MM.1S (cell line): ENCODE data around the gene ODAD4.

ENCODE experiments used
- DNase-seq: peaks from one replicate; pipeline ENCODE4 v3.0.0-alpha.2; 2015
- H2AFZ ChIP-seq: fragments of 300-600 bp; sonication (generic); 2 replicates; pipeline ENCODE4 v1.6.0; 2016; ENCODE audit warnings: antibody characterized with exemption, low read length
- H3F3A ChIP-seq: fragments of 300-600 bp; sonication (generic); 2 replicates; pipeline ENCODE4 v1.6.1; 2016; ENCODE audit warnings: mild to moderate bottlenecking, antibody characterized with exemption, low read length, moderate library complexity, mixed read lengths; ENCODE audit not compliant: insufficient read depth
- H3K27ac ChIP-seq: fragments of 300-600 bp; sonication (generic); 2 replicates; pipeline ENCODE4 v1.5.1; 2016; ENCODE audit warnings: mild to moderate bottlenecking, low read length
- H3K27me3 ChIP-seq: fragments of 300-600 bp; sonication (generic); replicated peaks from 2 replicates; pipeline ENCODE4 v1.6.0; 2016; ENCODE audit warnings: low read length; ENCODE audit not compliant: insufficient read depth
- H3K36me3 ChIP-seq: fragments of 300-600 bp; sonication (generic); replicated peaks from 2 replicates; pipeline ENCODE4 v1.6.1; 2016; ENCODE audit warnings: mild to moderate bottlenecking, low read length, mixed read lengths; ENCODE audit not compliant: insufficient read depth
- H3K4me1 ChIP-seq: fragments of 300-600 bp; sonication (generic); 2 replicates; pipeline ENCODE4 v1.6.1; 2016; ENCODE audit warnings: low read length, mixed read lengths
- H3K4me2 ChIP-seq: fragments of 300-600 bp; sonication (generic); 2 replicates; pipeline ENCODE4 v1.6.0; 2016; ENCODE audit warnings: low read depth, low read length
- H3K4me3 ChIP-seq: fragments of 300-600 bp; sonication (generic); 2 replicates; pipeline ENCODE4 v1.5.1; 2016; ENCODE audit warnings: low read length, mixed read lengths
- H3K79me2 ChIP-seq: fragments of 300-600 bp; sonication (generic); 2 replicates; pipeline ENCODE4 v1.6.1; 2016; ENCODE audit warnings: mixed run types, low read length, mixed read lengths
- H3K9ac ChIP-seq: fragments of 300-600 bp; sonication (generic); 2 replicates; pipeline ENCODE4 v1.6.1; 2016; ENCODE audit warnings: low read length, mixed read lengths
- H3K9me2 ChIP-seq: fragments of 300-600 bp; sonication (generic); replicated peaks from 2 replicates; pipeline ENCODE4 v1.6.1; 2016; ENCODE audit warnings: mild to moderate bottlenecking, low read length, mixed read lengths; ENCODE audit not compliant: insufficient read depth
- H3K9me3 ChIP-seq: fragments of 300-600 bp; sonication (generic); replicated peaks from 2 replicates; pipeline ENCODE4 v1.6.1; 2016; ENCODE audit warnings: mild to moderate bottlenecking, low read length, mixed read lengths; ENCODE audit not compliant: insufficient read depth
- H4K20me1 ChIP-seq: fragments of 300-600 bp; sonication (generic); 2 replicates; pipeline ENCODE4 v1.6.1; 2016; ENCODE audit warnings: mild to moderate bottlenecking, low read length, moderate library complexity, mixed read lengths; ENCODE audit not compliant: insufficient read depth
- EZH2 ChIP-seq: fragments of 300-600 bp; sonication (generic); optimal IDR thresholded peaks from 2 replicates; pipeline ENCODE3; 2017; ENCODE audit warnings: low read depth, mild to moderate bottlenecking, antibody characterized with exemption, low read length, mixed read lengths
- EZH2phosphoT487 ChIP-seq: fragments of 300-600 bp; sonication (generic); IDR thresholded peaks from 2 replicates; pipeline ENCODE4 v1.6.1; 2018; ENCODE audit warnings: antibody characterized with exemption, low read length
- TF ChIP-seq, protein P1 (sequence below): fragments of 300-600 bp; sonication (generic); IDR thresholded peaks from 2 replicates; pipeline ENCODE4 v1.5.1; 2016; ENCODE audit warnings: antibody characterized with exemption, low read length, mixed read lengths

The ODAD4 gene

DNA sequence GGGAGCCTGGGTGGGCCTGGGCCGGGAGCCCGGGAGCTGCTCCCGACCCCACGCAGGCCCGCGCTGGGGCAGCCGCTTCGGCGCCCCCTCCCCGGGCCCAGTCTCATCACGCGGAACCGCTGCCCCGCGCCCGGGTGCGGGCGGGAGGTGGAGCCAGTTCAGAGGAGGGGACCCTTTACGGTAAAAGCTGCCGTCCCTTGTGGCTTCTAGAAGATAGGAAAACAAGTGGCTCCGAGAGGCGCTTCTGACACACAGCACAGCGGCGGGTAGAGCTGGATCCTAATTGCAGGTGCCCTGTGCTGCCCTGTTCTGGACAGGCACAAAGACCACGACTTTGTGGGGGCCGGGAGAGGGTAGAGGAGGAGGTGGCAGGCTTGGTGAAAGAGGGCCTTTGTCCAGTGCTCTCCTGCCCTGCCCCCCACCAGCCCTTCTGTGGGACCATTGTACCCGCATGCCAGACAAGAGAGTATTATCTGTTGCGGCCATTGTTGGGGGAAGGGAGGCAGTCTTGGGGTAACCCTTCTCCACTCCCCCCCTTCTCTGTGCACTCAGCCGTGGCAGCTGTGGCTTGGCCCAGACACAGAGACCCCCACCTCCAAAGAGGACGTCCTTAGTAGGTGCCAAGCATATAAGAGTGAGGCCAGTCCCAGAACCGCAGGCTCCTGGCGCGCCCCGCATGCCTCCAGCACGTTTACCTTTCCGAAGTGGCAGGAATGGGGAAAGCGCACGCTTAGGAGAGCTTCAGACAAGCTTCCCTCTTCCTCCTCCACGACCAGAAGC, 36.9 kb downstream of the ODAD4 start:
- peak; percentile 34 for DNase-seq
- 0 out of 2 replicates have a peak, but pooled peaks cover 4% of the 10 kb centered on the region for H3K36me3 ChIP-seq
- H4K20me1 ChIP-seq = no peaks in the 10 kb centered on the region
- peaks cover 54% of the 10 kb centered on the region for H3K79me2 ChIP-seq
- H3K9me3 ChIP-seq = no peaks in the 10 kb centered on the region
- H3K9ac ChIP-seq = peak overlapping the region; percentile 85
- H3K4me2 ChIP-seq = peak overlapping the region; percentile 90
- H3K4me3 ChIP-seq = peak overlapping the region; percentile 82
- H3F3A ChIP-seq = peaks cover 16% of the 10 kb centered on the region
- TF ChIP-seq, protein P1, sequence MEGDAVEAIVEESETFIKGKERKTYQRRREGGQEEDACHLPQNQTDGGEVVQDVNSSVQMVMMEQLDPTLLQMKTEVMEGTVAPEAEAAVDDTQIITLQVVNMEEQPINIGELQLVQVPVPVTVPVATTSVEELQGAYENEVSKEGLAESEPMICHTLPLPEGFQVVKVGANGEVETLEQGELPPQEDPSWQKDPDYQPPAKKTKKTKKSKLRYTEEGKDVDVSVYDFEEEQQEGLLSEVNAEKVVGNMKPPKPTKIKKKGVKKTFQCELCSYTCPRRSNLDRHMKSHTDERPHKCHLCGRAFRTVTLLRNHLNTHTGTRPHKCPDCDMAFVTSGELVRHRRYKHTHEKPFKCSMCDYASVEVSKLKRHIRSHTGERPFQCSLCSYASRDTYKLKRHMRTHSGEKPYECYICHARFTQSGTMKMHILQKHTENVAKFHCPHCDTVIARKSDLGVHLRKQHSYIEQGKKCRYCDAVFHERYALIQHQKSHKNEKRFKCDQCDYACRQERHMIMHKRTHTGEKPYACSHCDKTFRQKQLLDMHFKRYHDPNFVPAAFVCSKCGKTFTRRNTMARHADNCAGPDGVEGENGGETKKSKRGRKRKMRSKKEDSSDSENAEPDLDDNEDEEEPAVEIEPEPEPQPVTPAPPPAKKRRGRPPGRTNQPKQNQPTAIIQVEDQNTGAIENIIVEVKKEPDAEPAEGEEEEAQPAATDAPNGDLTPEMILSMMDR = no peak
- TF ChIP-seq EZH2 = no peak
- TF ChIP-seq EZH2phosphoT487 = no peak
- peak overlapping the region; percentile 65; the same call in 1 of the 2 replicates for H3K27ac ChIP-seq
- peaks cover 18% of the 10 kb centered on the region for H3K4me1 ChIP-seq
- H2AFZ ChIP-seq = peak overlapping the region; percentile 84
- H3K9me2 ChIP-seq = no peaks in the 10 kb centered on the region
- no peaks in the 10 kb centered on the region for H3K27me3 ChIP-seq

DNA sequence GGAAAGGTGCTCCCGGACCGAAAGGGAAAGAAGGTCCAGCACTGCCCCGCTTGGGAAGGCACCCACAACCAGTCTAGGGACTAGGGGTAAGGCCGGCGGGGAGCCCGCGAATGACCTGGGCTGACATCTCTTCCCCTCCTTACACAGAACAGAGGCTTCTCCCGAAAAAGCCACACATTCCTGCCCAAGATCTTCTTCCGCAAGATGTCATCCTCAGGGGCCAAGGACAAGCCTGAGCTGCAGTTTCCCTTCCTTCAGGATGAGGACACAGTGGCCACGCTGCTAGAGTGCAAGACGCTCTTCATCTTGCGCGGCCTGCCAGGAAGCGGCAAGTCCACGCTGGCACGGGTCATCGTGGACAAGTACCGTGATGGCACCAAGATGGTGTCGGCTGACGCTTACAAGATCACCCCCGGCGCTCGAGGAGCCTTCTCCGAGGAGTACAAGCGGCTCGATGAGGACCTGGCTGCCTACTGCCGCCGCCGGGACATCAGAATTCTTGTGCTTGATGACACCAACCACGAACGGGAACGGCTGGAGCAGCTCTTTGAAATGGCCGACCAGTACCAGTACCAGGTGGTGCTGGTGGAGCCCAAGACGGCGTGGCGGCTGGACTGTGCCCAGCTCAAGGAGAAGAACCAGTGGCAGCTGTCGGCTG, 37.6 kb downstream of the ODAD4 start:
- no peaks in the 10 kb centered on the region for H4K20me1 ChIP-seq

DNA sequence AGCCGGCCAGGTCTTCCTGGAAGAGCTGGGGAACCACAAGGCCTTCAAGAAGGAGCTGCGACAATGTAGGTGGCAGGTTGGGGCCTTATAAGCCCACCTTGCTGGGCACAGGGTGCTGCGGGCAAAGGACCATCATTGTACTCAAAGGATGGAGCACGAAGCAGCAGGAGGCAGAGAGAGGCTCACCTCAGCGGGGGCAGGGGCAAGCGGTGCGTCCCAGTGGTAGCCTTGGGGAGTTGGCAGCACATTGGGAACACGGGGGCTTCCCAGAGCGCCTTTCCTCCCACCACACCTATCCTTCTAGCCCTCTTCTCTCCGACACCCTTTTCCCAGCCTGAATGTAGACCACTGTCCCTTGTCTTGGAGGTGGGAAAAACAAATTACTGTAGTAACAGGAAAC, 38.3 kb downstream of the ODAD4 start:
- no peak for DNase-seq
- Histone ChIP-seq H3K9me3 (no peaks in the 10 kb centered on the region), H3K27ac (no peak overlapping the region), H3K9ac (no peak overlapping the region), H3K4me3 (no peak overlapping the region), H3K27me3 (no peaks in the 10 kb centered on the region), H3K79me2 (peaks cover 68% of the 10 kb centered on the region), H3K4me1 (peaks cover 15% of the 10 kb centered on the region), H3K9me2 (no peaks in the 10 kb centered on the region), H3F3A (peaks cover 16% of the 10 kb centered on the region), H4K20me1 (no peaks in the 10 kb centered on the region), H2AFZ (no peak overlapping the region), H3K4me2 (no peak overlapping the region), H3K36me3 (0 out of 2 replicates have a peak, but pooled peaks cover 4% of the 10 kb centered on the region)
- TF ChIP-seq, protein P1 = no peak
- TF ChIP-seq EZH2phosphoT487 = no peak
- no peak for TF ChIP-seq EZH2

More for the DNA sequence above, 37.6 kb downstream of the ODAD4 start:
- peak overlapping the region; percentile 90; the same call in 1 of the 2 replicates for H3K4me2 ChIP-seq
- no peaks in the 10 kb centered on the region for H3K27me3 ChIP-seq
- 0 out of 2 replicates have a peak, but pooled peaks cover 4% of the 10 kb centered on the region for H3K36me3 ChIP-seq
- no peaks in the 10 kb centered on the region for H3K9me2 ChIP-seq
- no peak for DNase-seq
- H2AFZ ChIP-seq = no peak overlapping the region
- no peak for TF ChIP-seq EZH2
- no peak for TF ChIP-seq EZH2phosphoT487
- TF ChIP-seq, protein P1 = no peak
- H3K9me3 ChIP-seq = no peaks in the 10 kb centered on the region
- peak overlapping the region; percentile 82; the same call in 1 of the 2 replicates for H3K4me3 ChIP-seq
- peaks cover 16% of the 10 kb centered on the region for H3F3A ChIP-seq
- H3K4me1 ChIP-seq = peaks cover 15% of the 10 kb centered on the region
- H3K27ac ChIP-seq = no peak overlapping the region
- peaks cover 62% of the 10 kb centered on the region for H3K79me2 ChIP-seq
- H3K9ac ChIP-seq = no peak overlapping the region
